GM19239 (cell line): Measurements from ENCODE around the gene ZNF670.
"Not testable (repeated sequence)": the region's sequence is repeated elsewhere in the genome, so short reads cannot be mapped to it uniquely, and the experiment has no call there.

Experiments
- DNase-seq: peaks from one replicate; pipeline ENCODE4 v3.0.0; 2011; ENCODE audit warnings: low spot score; ENCODE audit not compliant: insufficient read length
- FAIRE-seq: peaks from 2 replicates; lab custom pipeline; 2011; peaks lifted over from hg19 to GRCh38; lab: Jason Lieb, UNC

ZNF670 gene

GRCh38 chr1:247078258-247079140 lies at the start of gene ZNF670:
ZNF670 (minus strand) TSS chr1:247078811; CDS start chr1:247078596, 215 bp downstream.
- FAIRE-seq: peak; percentile 73

DNA sequence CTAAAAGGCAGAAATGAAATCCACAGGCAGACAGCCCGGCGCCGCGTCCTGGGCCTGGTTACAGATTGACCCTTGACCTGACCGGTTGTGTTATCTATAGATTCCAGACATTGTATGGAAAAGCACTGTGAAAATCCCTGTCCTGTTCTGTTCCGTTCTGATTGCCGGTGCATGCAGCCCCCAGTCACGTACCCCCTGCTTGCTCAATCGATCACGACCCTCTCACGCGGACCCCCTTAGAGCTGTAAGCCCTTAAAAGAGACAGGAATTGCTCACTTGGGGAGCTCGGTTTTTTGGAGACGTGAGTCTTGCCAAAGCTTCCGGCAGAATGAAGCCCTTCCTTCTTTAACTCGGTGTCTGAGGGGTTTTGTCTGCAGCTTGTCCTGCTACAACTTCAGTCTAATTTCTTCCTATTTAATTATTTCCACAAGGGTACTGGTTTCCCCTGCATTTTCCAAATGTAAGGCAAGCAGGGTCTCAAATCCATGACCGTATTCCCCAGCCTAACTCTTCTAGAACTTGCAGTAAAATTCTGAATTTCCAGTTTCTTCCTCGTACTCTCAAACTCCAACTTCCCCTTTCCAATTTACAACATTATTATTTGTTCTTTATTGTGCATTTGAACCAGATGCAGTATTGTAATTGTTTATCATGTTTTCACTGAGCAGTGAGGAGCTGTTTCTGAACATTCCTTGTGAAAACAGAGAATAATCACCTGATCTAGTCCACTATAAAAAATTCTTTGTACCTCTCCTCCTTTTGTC lies 49.1 kb upstream of the ZNF670 start:
- not testable (repeated sequence) for DNase-seq
- FAIRE-seq: peak; percentile 83

More at GRCh38 chr1:247078258-247079140, at the start of gene ZNF670:
- peak; percentile 87 for DNase-seq

GRCh38 chr1:247126601-247127000 lies 48.0 kb upstream of the ZNF670 start:
- FAIRE-seq: peak; percentile 73

DNA sequence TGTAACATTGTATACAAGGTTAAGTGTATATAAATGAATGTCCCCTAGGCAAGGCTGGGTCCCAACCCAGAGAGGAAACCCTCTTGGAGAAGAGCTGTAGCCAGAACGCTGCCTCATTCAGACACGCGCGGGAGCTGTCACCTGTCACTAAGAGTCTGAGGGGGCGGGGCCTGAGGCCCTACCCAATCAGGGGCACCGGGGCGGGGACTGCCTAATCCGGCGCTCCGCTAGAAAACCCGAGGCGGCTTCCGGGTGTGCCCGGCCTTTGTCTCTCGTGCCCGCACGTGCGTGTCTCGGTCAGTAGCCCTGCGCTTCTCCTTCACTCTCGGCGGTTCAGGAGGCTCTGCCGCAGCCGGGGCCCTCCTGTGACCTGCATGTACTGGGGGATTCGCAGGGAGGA lies 47.6 kb upstream of the ZNF670 start:
- FAIRE-seq: peak; percentile 95

More at GRCh38 chr1:247126601-247127000, 48.0 kb upstream of the ZNF670 start:
- not testable (repeated sequence) for DNase-seq

GRCh38 chr1:247121382-247121781 lies 42.8 kb upstream of the ZNF670 start:
- DNase-seq (no peak), FAIRE-seq (no peak)

More for the DNA sequence above, 47.6 kb upstream of the ZNF670 start:
- not testable (repeated sequence) for DNase-seq

- not testable (repeated sequence) for FAIRE-seq, DNase-seq
These were observed 41.7 kb upstream of the ZNF670 start for GRCh38 chr1:247120408-247120668.

DNA sequence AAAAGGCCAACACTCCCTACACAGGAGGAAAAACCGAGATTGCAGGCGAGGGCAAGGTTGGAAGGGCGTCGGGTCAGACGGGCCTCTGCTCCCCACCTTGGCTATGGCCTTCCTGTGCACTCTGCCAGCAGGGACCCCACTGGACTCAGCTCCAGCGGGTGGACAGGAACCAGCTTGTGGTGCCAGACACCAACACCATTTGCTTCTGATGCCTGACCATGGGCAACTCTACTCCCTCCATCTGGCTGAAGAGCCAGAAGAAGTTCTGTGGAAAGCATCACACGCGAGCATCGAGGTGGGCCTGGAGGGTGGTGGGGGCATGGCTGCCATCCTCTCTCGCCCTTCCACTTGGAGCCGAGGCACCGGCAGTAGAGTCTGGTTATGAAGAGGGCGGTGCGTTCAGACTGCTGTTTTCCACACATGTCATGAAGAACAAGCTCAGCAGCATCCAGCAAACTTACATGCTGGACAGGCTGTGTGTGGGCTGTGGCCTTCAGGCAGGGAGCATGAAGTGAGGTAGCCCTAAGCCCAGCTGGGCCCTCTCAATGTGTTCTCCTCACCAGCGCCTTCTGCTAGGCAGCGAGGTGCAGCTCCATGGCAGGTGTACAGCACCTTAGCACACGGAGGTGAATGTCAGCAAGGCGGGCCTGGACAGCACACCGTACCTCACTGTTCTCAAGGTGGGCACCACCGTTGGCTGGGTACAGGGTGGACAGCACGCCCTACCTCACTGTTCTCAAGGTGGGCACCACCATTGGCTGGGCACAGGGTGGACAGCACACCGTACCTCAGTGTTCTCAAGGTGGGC lies 41.2 kb upstream of the ZNF670 start:
- no peak for FAIRE-seq
- DNase-seq: no peak

DNA sequence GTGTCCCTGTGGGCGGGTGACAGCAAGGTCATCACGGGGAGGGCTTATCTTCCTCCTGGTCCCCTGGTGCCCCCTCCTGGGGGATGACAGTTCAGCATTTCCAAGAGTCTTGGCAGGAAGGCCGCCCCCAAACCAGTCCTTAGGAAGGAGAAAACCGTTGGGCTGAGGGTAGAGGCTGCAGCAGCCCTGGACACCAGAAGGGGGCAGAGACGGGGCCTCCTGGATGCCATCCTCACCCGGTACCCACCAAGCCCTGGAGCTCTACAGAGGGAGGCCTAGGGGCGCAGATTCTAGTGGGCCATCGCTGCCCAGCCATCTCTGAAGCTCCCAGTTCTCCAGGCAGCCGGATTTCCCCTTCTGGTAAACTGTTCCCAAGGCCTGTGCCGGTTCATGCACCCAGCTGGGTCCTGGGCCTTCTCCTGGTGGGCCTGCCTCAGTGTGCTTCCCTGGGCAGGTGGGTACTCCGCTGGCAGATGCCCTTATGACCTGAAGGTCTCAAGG lies 40.4 kb upstream of the ZNF670 start:
- DNase-seq (no peak), FAIRE-seq (no peak)

DNA sequence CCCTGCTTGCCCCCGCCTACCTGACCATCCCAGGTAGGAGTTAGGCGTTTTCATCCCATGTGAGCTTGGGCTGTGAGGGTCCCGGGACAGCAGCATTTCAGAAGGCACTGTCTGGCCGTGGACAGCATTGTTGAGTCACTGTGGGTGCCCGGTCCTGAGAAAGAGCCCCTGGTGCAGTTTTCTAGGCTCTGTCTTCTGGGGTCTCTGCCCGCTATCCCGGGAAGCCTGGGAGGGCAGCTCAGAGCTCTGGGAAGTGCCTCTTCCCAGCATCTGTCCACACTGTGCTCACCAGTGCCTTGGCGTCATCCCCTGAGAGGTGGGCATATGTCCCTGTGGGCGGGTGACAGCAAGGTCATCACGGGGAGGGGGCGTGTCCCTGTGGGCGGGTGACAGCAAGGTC lies 36.9 kb upstream of the ZNF670 start:
- no peak for FAIRE-seq
- DNase-seq: no peak

DNA sequence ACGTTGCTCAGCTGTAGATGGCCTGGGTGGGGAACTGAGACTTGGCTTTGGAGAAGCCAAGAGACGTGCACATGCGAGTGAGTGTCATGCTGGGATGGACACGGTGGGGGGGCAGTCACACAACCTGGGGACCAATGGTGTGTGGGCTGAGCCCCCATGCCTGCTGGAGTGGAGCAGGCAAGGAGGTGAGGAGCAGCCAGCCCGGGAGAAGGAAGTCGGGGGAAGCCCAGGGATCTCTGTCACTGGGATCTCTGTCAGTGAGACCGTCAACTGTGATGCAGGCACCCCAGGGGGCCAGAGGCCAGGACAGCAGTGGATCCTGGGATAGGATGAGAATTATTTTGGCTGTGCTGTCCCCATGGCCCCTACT lies 36.5 kb upstream of the ZNF670 start:
- DNase-seq: no peak
- no peak for FAIRE-seq

GRCh38 chr1:247114351-247115140 lies 35.9 kb upstream of the ZNF670 start:
- DNase-seq (no peak), FAIRE-seq (no peak)

DNA sequence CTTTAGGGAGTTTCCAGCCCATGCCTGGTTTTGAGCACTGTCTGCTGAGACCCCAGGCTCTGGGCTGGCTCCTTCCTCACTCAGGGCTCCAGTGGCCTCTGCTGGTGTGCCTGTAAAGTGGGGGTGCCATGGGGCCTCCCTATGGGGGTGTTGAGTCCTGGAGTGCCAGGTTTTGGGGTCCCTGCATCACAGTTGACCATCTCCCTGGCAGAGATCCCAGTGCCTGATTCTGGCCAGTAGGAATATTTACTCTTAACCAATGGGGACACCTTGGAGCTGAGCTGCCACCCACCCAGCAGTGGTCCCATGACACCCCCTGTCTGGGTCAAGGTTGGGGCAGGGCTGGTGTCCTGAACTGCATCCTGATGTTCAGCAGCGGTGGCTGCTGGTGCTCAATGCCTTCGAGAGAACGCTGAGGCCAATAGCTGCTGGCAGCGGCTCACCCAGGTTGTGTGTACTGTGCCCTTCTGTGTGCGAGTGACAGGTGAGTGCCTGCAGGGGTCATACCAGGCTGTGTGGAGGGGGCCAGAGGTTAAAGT lies 35.2 kb upstream of the ZNF670 start:
- no peak for DNase-seq
- no peak for FAIRE-seq

DNA sequence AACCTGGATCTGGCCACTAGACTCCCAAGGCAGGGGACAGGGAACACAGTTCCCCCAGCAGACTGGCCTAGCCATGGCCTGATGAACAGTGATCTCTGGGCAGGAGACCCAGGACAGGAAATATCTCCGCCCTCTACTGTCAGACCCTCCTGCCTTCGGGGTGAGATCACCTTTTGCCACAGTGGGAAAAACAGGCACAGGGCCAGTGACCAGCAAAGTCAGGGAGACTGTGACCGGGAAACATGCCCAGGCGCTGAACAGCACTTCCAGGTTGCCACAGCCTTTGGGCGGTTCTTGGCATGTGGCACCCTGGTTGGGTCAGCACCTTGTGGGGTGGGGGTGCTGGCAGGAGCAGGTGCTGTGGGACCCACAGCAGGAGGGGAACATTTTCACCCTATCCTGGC lies 34.5 kb upstream of the ZNF670 start:
- DNase-seq: no peak
- FAIRE-seq: no peak

- FAIRE-seq: no peak
- DNase-seq: no peak
These were observed 33.8 kb upstream of the ZNF670 start for GRCh38 chr1:247112479-247112781.

- DNase-seq: no peak
- no peak for FAIRE-seq
These were observed 33.3 kb upstream of the ZNF670 start for GRCh38 chr1:247111700-247112478.

GRCh38 chr1:247111259-247111699 lies 32.7 kb upstream of the ZNF670 start:
- FAIRE-seq: no peak
- no peak for DNase-seq

DNA sequence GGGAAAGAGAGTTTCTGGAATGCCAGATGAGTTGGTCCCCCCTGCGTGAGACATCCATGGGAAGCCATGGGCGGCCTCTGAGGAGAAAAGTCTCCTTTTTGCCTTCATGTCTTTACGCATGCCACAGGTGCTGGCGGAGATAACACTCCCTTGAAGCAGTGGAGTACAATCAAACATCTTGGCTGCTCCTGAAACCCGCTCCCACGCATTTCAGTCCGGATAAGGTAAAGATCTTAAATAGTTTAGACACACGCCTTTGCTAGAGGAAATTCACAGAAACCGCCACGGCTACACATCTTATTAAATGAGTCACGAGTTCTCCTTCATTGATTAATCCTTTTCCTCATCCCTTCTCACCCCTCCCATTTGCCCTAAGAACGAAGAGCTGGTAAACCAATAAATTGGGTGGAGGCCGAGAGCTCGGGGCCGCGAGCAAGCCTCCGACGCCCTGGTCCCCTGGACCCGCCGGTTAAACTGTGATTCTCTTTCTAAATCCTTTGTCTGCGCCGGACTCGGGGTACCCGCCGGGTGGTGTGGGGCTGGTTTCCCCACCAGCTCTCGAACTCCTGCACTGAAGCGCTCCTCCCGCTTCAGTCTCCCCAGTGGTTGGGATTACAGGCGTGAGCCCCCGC lies 32.1 kb upstream of the ZNF670 start:
- DNase-seq (no peak), FAIRE-seq (no peak)

GRCh38 chr1:247107694-247108093 lies 29.1 kb upstream of the ZNF670 start:
- FAIRE-seq (no peak), DNase-seq (no peak)
